Loucy (cell line): Measurements from ENCODE around the gene TEX2.

ENCODE experiments used
- H2AFZ ChIP-seq: fragments of 200-600 bp; sonication (generic); 2 replicates; pipeline ENCODE4 v1.6.0; 2016; ENCODE audit warnings: antibody characterized with exemption, mild to moderate bottlenecking, low read length, moderate library complexity
- H3F3A ChIP-seq: fragments of 200-600 bp; 2 replicates; pipeline ENCODE4 v1.6.0; 2016; ENCODE audit warnings: antibody characterized with exemption, low read depth, mild to moderate bottlenecking
- H3K27me3 ChIP-seq: fragments of 200-600 bp; sonication (generic); 2 replicates; pipeline ENCODE4 v1.6.1; 2014; ENCODE audit warnings: low read length, mild to moderate bottlenecking; ENCODE audit not compliant: insufficient read depth, poor library complexity, severe bottlenecking
- H3K36me3 ChIP-seq: fragments of 200-600 bp; sonication (generic); 2 replicates; pipeline ENCODE4 v1.6.1; 2016; ENCODE audit warnings: low read length; ENCODE audit not compliant: insufficient read depth
- H3K4me1 ChIP-seq: fragments of 200-600 bp; sonication (generic); 2 replicates; pipeline ENCODE4 v1.5.1; 2014; ENCODE audit warnings: low read length, mild to moderate bottlenecking; ENCODE audit not compliant: insufficient read depth, poor library complexity, severe bottlenecking
- H3K4me2 ChIP-seq: fragments of 200-600 bp; sonication (generic); 2 replicates; pipeline ENCODE4 v1.6.0; 2014; ENCODE audit warnings: antibody characterized with exemption, low read length, low read depth, mild to moderate bottlenecking; ENCODE audit not compliant: poor library complexity, severe bottlenecking
- H3K4me3 ChIP-seq: fragments of 200-600 bp; sonication (generic); 2 replicates; pipeline ENCODE4 v1.5.1; 2014; ENCODE audit warnings: low read length, mild to moderate bottlenecking, mixed read lengths; ENCODE audit not compliant: poor library complexity, severe bottlenecking
- H3K79me2 ChIP-seq: fragments of 200-600 bp; sonication (generic); 2 replicates; pipeline ENCODE4 v1.6.1; 2014; ENCODE audit warnings: low read length; ENCODE audit not compliant: insufficient read depth
- H3K9ac ChIP-seq: fragments of 200-600 bp; sonication (generic); 2 replicates; pipeline ENCODE4 v1.6.0; 2014; ENCODE audit warnings: mild to moderate bottlenecking, low read depth, low read length, moderate library complexity; ENCODE audit not compliant: poor library complexity, severe bottlenecking
- H3K9me2 ChIP-seq: fragments of 200-600 bp; sonication (generic); replicated peaks from 2 replicates; pipeline ENCODE4 v1.6.1; 2016; ENCODE audit warnings: low read depth, low read length, mixed read lengths
- H3K9me3 ChIP-seq: fragments of 200-600 bp; sonication (generic); 2 replicates; pipeline ENCODE4 v1.6.1; 2014; ENCODE audit warnings: mild to moderate bottlenecking, antibody characterized with exemption, low read length, low read depth; ENCODE audit not compliant: insufficient read depth
- H4K20me1 ChIP-seq: fragments of 200-600 bp; sonication (generic); 2 replicates; pipeline ENCODE4 v1.6.0; 2014; ENCODE audit warnings: antibody characterized with exemption, low read length, mild to moderate bottlenecking; ENCODE audit not compliant: insufficient read depth, poor library complexity, severe bottlenecking
- EZH2phosphoT487 ChIP-seq: fragments of 200-600 bp; IDR thresholded peaks from 2 replicates; pipeline ENCODE4 v1.6.1; 2018; ENCODE audit warnings: antibody characterized with exemption, mild to moderate bottlenecking, moderate library complexity, borderline replicate concordance
- TF ChIP-seq, protein P1 (sequence below): fragments of 200-600 bp; sonication (generic); conservative IDR thresholded peaks from 2 replicates; pipeline ENCODE4 v1.5.1; 2014; ENCODE audit warnings: mild to moderate bottlenecking, antibody characterized with exemption, low read length

The TEX2 gene

DNA sequence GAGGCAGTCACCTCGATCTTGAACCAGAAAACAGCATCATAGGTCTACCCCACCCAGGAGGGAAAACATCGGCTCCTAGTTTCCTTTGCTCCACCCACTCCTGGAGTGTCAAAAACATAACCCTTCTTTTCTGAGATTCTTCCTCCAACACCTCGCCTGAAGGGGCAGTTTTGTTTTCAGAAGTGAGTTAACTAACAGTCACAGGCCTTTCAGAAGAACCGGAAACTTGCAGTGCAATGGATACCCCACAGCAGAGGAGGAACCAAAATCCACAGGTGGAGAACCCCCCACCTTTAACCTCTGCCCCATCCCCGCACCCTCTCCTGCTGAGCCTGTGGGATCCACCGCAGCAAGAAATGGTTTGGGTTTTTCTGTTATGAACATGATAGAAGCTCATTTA is 7.8 kb upstream of the TEX2 start:
- Histone ChIP-seq H3K27me3 (peaks cover 13% of the 10 kb centered on the region), H3K4me1 (no peaks in the 10 kb centered on the region), H2AFZ (no peak overlapping the region), H3K4me3 (no peak overlapping the region), H3K79me2 (no peaks in the 10 kb centered on the region), H3K36me3 (no peaks in the 10 kb centered on the region), H3K4me2 (no peak overlapping the region), H4K20me1 (no peaks in the 10 kb centered on the region), H3F3A (no peaks in the 10 kb centered on the region), H3K9ac (no peak overlapping the region), H3K9me3 (no peaks in the 10 kb centered on the region), H3K9me2 (no peaks in the 10 kb centered on the region)
- TF ChIP-seq EZH2phosphoT487 = no peak
- TF ChIP-seq, protein P1, sequence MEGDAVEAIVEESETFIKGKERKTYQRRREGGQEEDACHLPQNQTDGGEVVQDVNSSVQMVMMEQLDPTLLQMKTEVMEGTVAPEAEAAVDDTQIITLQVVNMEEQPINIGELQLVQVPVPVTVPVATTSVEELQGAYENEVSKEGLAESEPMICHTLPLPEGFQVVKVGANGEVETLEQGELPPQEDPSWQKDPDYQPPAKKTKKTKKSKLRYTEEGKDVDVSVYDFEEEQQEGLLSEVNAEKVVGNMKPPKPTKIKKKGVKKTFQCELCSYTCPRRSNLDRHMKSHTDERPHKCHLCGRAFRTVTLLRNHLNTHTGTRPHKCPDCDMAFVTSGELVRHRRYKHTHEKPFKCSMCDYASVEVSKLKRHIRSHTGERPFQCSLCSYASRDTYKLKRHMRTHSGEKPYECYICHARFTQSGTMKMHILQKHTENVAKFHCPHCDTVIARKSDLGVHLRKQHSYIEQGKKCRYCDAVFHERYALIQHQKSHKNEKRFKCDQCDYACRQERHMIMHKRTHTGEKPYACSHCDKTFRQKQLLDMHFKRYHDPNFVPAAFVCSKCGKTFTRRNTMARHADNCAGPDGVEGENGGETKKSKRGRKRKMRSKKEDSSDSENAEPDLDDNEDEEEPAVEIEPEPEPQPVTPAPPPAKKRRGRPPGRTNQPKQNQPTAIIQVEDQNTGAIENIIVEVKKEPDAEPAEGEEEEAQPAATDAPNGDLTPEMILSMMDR = no peak

DNA sequence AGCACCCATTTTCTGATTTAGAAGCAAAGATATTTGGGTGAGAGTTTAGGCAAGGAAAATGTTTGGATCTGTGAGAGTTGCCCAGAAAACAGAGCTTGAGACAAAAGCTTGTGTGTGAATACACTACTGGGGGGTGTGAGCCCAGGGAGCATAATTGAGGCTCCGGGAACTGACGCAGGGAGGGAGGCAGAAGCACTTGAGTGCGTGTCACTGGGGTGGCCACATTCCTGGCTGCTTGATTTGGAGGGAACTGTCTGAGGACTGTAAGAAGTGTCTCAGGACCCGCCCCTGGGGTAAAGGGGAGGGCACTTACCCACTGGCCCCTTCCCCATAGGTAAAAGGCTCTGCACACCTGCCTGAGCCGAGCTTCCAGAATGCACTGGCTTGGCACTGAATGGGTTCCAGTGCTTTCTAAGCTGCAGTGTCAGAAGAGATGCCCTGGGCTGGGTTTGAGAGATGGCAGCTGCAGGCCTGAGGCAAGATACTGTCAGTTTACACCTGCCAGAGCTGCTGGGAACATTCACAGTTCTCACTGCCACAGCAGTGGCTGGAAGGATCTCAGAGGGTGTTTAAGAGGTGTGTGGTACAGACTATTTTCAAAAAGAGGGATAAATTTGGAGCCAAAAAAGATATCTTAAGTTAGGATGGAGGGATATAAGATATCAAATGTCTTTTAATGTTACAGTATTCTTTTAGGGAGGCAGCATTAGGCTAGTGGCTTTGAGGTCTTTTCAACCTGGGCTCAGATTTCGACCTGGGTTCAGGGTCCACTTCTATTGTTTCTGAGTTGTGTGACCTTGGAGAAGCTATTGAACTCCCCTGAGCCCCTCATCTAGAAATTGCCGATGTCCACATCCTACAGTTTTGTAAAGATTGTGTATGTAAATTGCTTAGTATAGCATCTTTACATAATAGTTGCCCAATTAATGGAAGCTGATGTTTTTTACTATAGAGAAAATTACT is 6.9 kb upstream of the TEX2 start:
- Histone ChIP-seq H4K20me1 (no peaks in the 10 kb centered on the region), H3K79me2 (no peaks in the 10 kb centered on the region), H3K4me3 (no peak overlapping the region), H3K4me2 (no peak overlapping the region), H3K4me1 (no peaks in the 10 kb centered on the region), H2AFZ (no peak overlapping the region), H3F3A (no peaks in the 10 kb centered on the region), H3K9me3 (no peaks in the 10 kb centered on the region), H3K27me3 (peaks cover 13% of the 10 kb centered on the region), H3K9me2 (no peaks in the 10 kb centered on the region), H3K9ac (no peak overlapping the region), H3K36me3 (no peaks in the 10 kb centered on the region)
- TF ChIP-seq, protein P1 = no peak
- TF ChIP-seq EZH2phosphoT487 = no peak

DNA sequence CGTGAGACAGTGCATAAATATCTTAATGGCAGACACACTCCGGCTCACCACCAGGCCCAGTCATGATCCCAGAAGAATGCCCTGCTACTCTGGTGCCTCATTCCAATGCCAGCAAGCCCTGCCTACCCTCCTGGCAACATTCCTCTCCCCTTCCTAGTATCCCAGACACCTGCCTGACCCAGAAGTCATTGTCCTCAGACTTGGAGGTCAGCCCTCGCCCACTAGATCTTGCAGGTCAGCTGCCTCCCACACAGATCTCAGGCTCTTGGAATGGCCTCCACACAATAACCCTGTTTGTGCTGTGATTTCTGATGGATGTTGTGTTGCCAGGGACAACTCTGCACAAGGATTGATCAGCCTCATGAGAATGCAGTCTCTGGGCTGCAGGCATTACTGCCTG is 1.8 kb upstream of the TEX2 start:
- Histone ChIP-seq H3K4me2 (no peak overlapping the region), H3K4me1 (peaks cover 23% of the 10 kb centered on the region), H3K9ac (no peak overlapping the region), H4K20me1 (peaks cover 4% of the 10 kb centered on the region), H3K9me3 (no peaks in the 10 kb centered on the region), H3K27me3 (peaks cover 13% of the 10 kb centered on the region), H2AFZ (no peak overlapping the region), H3F3A (no peaks in the 10 kb centered on the region), H3K36me3 (no peaks in the 10 kb centered on the region), H3K9me2 (no peaks in the 10 kb centered on the region), H3K4me3 (no peak overlapping the region), H3K79me2 (peaks cover 25% of the 10 kb centered on the region)
- no peak for TF ChIP-seq EZH2phosphoT487
- TF ChIP-seq, protein P1 = no peak
